ENCODE results near the gene NSMCE3.

GRCh38 chr15:29244123-29244522, 25.5 kb downstream of the NSMCE3 start:
- TF ChIP-seq EZH2 (IDR thresholded peaks at IDR 0.05; ENCODE audit: borderline replicate concordance, low read length) (no peak), CTCF (conservative IDR thresholded peaks at IDR 0.05 in 1 of 2, IDR thresholded peaks at IDR 0.05 in 1 of 2; ENCODE audit: extremely low read depth in 1 of 2, insufficient read depth in 1 of 2, low read depth in 1 of 2, low read length in 2 of 2) (no peak)

Data from mammary epithelial cell (primary cell).